Upper lobe of left lung (tissue), 4 donors: ENCODE data around the gene BRF1.

ENCODE experiments used
- CTCF ChIP-seq, 6 experiments: fragments of 450-650 bp in 4 of 6; fragments of 200-600 bp in 2 of 6; sonication (generic) in 2 of 6; IDR thresholded peaks; one replicate each; pipeline ENCODE4 v1.5.1; 2016 to 2019; ENCODE audit warnings: antibody characterized with exemption in 6 of 6
- EP300 ChIP-seq, 4 donors: sonication (generic); formaldehyde crosslinking; IDR thresholded peaks; one replicate each; pipeline ENCODE4 v1.5.1; 2017; ENCODE audit warnings: antibody characterized with exemption in 4 of 4, control low read depth in 2 of 4

- no peak for TF ChIP-seq CTCF (IDR thresholded peaks at IDR 0.05)
- no peak for TF ChIP-seq EP300 (IDR thresholded peaks at IDR 0.05)
These were observed 29.4 kb downstream of the BRF1 start for GRCh38 chr14:105271224-105271890.
